Brain microvascular endothelial cell (primary cell): ENCODE results near the gene SBF2.
A peak's percentile ranks its signal among the peaks of the same experiment; 100 is the strongest.

ENCODE experiments used
- DNase-seq: peaks from one replicate; pipeline ENCODE4 v3.0.0-alpha.2; 2020
- H3K27ac ChIP-seq: fragments of 250-450 bp; sonication (Bioruptor Pico); 2 replicates; pipeline ENCODE4 v1.5.1; 2020; ENCODE audit warnings: mild to moderate bottlenecking, moderate library complexity
- H3K27me3 ChIP-seq: fragments of 250-450 bp; sonication (Bioruptor Pico); replicated peaks from 2 replicates; pipeline ENCODE4 v1.5.1; 2020; ENCODE audit warnings: mild to moderate bottlenecking
- H3K36me3 ChIP-seq: fragments of 250-450 bp; sonication (Bioruptor Pico); replicated peaks from 2 replicates; pipeline ENCODE4 v1.5.1; 2020; ENCODE audit warnings: mild to moderate bottlenecking
- H3K4me3 ChIP-seq: 2 replicates; pipeline ENCODE4 v1.5.1; 2011; ENCODE audit warnings: low read depth, mild to moderate bottlenecking, control low read depth, low read length, moderate library complexity
- in situ Hi-C: cut with HindIII; loops from 2 replicates; pipeline ENCODE4 v1.10.0; 2017; ENCODE audit warnings: low sequenced_read_pairs, low pct_ligation_motif_present
- TF ChIP-seq, protein P1 (sequence below): IDR thresholded peaks from 2 replicates; pipeline ENCODE4 v1.5.1; 2011; ENCODE audit warnings: low read depth, mild to moderate bottlenecking, moderate library complexity, low read length, control low read depth, inconsistent platforms; ENCODE audit errors: missing control alignments

SBF2 gene

DNA sequence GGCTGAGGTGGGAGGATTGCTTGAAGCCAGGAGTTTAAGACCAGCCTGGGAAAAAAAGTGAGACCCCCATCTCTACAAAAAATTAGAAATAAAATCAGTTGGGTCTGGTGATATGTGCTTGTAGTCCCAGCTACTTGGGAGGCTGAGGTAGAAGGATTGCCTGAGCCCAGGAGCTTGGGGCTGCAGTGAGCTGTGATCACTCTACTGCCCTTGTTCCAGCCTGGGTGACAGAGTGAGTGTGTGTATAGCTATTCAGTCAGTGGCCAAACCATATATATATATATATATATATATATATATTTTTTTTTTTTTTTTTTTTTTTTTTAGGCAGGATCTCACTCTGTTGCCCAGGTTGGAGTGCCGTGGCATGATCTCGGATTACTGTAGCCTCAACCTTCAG lies 35.3 kb upstream of the SBF2 start:
- H3K27ac ChIP-seq, result peak overlapping the region; percentile 72
- no peaks in the 10 kb centered on the region for H3K27me3 ChIP-seq
- no peak for DNase-seq
- TF ChIP-seq, protein P1, sequence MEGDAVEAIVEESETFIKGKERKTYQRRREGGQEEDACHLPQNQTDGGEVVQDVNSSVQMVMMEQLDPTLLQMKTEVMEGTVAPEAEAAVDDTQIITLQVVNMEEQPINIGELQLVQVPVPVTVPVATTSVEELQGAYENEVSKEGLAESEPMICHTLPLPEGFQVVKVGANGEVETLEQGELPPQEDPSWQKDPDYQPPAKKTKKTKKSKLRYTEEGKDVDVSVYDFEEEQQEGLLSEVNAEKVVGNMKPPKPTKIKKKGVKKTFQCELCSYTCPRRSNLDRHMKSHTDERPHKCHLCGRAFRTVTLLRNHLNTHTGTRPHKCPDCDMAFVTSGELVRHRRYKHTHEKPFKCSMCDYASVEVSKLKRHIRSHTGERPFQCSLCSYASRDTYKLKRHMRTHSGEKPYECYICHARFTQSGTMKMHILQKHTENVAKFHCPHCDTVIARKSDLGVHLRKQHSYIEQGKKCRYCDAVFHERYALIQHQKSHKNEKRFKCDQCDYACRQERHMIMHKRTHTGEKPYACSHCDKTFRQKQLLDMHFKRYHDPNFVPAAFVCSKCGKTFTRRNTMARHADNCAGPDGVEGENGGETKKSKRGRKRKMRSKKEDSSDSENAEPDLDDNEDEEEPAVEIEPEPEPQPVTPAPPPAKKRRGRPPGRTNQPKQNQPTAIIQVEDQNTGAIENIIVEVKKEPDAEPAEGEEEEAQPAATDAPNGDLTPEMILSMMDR, result no peak
- in situ Hi-C loops, result no loop called here
- no peaks in the 10 kb centered on the region for H3K36me3 ChIP-seq
- no peak overlapping the region for H3K4me3 ChIP-seq

DNA sequence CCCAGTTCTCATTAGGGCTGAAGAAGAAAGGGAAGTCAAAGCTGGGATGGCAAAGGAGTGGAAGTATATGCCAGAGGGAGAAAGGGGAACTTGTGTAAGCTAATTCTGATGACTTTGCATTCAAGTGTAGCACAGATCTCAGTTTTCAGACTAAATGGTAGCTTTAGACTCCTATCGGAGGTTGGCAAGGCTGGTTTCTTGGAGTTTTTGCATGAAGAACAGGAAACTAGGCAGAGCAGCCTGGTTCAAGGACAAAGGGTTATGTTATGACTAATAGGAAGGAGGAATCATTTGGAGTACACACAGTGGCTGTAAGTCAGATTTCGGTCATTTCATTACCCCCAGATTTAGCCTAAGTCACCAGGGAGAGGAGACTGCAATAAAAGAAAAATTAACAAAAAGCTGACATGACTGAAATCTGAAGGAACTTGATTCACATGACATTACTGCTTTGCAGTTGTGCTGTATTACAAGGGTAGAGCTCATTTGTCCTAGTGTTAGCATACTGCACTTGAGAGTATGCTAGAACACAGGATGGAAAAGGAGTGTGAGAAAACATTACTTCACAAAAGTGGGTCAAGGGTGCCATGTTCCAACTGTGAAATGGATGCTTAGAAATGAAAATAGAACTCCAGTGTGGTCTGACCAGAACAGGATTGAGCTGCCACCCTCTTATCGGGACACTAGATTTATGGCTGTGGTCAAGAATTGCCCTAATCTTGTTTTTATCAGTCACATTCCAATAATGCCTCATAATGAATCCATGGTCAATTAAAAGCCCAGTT lies 34.5 kb upstream of the SBF2 start:
- TF ChIP-seq, protein P1, result no peak

DNA sequence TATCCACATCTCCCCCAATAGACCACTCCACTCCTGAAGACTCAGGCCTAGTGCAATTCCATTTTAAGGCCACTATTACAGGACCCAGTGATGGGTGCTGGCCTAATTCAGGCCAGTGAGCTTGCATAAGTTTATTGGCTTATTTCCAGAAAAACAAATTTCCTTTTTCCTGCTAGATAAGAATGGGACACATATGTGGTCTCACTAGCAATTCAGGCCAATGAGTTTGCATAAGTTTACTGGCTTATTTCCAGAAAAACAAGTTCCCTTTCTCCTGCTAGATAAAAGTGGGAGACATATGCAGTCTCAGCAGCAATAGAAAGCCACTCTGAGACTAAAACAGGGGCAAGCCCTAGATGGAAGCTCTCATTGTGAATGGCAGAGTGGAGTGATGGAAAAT lies 33.2 kb upstream of the SBF2 start:
- Histone ChIP-seq H3K27me3 (no peaks in the 10 kb centered on the region), H3K27ac (peak overlapping the region; percentile 82)
- TF ChIP-seq, protein P1, result no peak

More for the DNA sequence above, 34.5 kb upstream of the SBF2 start:
- Histone ChIP-seq H3K4me3 (no peak overlapping the region), H3K27ac (peak overlapping the region; percentile 57), H3K27me3 (no peaks in the 10 kb centered on the region), H3K36me3 (no peaks in the 10 kb centered on the region)
- in situ Hi-C loops, result no loop called here
- peak; percentile 32 for DNase-seq

GRCh38 chr11:10326012-10326964 lies 32.3 kb upstream of the SBF2 start:
- Histone ChIP-seq H3K27me3 (no peaks in the 10 kb centered on the region), H3K27ac (peak overlapping the region; percentile 82), H3K4me3 (no peak overlapping the region), H3K36me3 (no peaks in the 10 kb centered on the region)
- in situ Hi-C loops, result no loop called here
- TF ChIP-seq, protein P1, result no peak
- no peak for DNase-seq

More for the DNA sequence above, 33.2 kb upstream of the SBF2 start:
- in situ Hi-C loops, result no loop called here
- no peak overlapping the region for H3K4me3 ChIP-seq
- DNase-seq, result peak; percentile 51
- H3K36me3 ChIP-seq, result no peaks in the 10 kb centered on the region

DNA sequence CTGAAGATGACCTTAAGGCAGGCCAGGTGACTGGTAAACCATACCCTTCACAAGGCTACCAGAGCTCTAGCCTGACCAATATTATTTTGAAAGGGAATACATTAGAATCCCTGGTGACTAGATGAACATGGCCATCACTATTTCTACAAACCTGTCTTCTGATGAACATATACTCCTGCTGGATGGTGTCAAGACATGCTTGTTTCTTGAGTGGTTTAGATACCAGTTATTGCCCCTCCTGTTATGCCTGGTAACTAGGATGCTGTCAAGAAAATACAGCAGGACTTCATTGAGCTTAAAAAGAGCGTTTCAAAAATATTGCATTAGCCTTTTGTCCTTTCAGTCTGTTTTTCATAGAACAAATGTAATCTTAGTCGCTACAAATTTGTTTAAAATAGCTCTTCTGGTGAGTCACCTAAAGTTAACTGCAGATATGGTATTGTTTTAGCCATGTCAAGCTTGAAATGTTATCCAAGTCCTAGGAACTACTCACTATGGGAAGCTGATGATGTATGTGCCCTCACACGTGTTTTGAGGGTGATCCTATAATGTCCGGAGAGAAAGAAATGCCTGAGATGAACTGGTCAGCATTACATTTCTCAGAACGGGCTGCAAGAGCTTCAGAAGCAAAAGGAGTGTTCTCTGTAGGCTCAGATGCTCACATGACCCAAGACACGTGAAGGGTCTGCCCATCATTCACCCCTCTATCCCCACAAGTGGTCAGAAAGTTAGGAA lies 31.4 kb upstream of the SBF2 start:
- peak; percentile 89 for DNase-seq
- TF ChIP-seq, protein P1, result no peak
- in situ Hi-C loops, result no loop called here
- Histone ChIP-seq H3K4me3 (no peak overlapping the region), H3K27ac (peak overlapping the region; percentile 82), H3K27me3 (no peaks in the 10 kb centered on the region), H3K36me3 (no peaks in the 10 kb centered on the region)
